SK-N-SH (cell line): ENCODE results near the gene MVB12B.

Experiments used
- CTCF ChIP-seq: fragments of 200-600 bp; sonication (generic); IDR thresholded peaks from 2 replicates; pipeline ENCODE4 v1.6.1; 2017; ENCODE audit warnings: antibody characterized with exemption, mild to moderate bottlenecking, moderate library complexity
- FOXJ3 ChIP-seq: sonication (generic); formaldehyde crosslinking; IDR thresholded peaks from 2 replicates; pipeline ENCODE4 v1.5.1; 2020; ENCODE audit warnings: mild to moderate bottlenecking, missing genetic modification reagents
- JUND ChIP-seq: IDR thresholded peaks from 2 replicates; pipeline ENCODE4 v1.4.0; 2012
- MAX ChIP-seq: IDR thresholded peaks from 2 replicates; pipeline ENCODE4 v1.4.0; 2012; ENCODE audit warnings: low read depth
- POLR2AphosphoS5 ChIP-seq: IDR thresholded peaks from 2 replicates; pipeline ENCODE4 v1.6.1; 2012; ENCODE audit warnings: low read depth, low read length
- RFX5 ChIP-seq: IDR thresholded peaks from 2 replicates; pipeline ENCODE4 v1.6.1; 2012; ENCODE audit warnings: mild to moderate bottlenecking, improper control_type of control experiment, low read length

- TF ChIP-seq CTCF (no peak), JUND (no peak), POLR2AphosphoS5 (no peak), RFX5 (no peak), MAX (no peak), FOXJ3 (CRISPR knock-in tag) (no peak)
These were observed 155.9 kb downstream of the MVB12B start for GRCh38 chr9:126482361-126483044.
